ENCODE results near the gene PIGQ.
A peak's percentile ranks its signal among the peaks of the same experiment; 100 is the strongest.

DNA sequence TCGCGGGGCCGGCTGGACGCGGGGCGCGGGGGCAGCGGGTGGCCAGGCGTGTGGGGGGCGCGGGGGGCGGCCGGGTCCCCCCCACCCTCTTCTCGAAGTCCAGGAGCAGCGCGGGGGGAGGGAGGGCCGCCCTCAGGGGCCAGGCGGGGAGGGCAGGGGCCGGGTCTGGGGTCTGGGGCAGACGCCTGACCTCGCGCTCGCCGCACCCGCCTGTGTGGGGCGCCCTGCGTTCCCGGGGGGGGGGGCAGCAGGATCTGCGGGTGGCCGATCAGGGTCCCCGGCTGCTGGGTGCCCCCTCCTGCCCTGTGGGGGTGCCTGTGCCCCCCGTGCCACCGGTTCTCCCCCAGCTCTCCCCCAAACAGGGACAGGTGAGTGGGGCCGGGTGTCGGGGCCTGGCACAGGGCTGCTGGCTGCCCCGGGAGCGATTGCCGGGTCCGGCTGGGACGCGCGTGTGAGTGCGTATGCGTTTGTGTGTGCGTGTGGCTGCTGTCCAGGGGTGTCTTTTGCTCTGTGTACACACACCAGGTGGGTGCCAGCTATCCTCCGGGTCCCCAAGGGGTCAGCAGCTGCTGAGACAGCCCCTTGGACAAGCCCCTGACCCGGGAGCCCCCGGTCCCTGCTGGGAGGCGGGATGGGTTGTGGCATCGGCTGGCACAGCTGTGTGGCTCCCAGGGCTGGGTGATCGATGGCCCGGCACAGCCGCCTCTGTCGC, 8.9 kb upstream of the PIGQ start:
- TF ChIP-seq EZH2 (IDR thresholded peaks at IDR 0.05; ENCODE audit: low read depth, unreplicated experiment) = no peak
- TF ChIP-seq, protein P1, sequence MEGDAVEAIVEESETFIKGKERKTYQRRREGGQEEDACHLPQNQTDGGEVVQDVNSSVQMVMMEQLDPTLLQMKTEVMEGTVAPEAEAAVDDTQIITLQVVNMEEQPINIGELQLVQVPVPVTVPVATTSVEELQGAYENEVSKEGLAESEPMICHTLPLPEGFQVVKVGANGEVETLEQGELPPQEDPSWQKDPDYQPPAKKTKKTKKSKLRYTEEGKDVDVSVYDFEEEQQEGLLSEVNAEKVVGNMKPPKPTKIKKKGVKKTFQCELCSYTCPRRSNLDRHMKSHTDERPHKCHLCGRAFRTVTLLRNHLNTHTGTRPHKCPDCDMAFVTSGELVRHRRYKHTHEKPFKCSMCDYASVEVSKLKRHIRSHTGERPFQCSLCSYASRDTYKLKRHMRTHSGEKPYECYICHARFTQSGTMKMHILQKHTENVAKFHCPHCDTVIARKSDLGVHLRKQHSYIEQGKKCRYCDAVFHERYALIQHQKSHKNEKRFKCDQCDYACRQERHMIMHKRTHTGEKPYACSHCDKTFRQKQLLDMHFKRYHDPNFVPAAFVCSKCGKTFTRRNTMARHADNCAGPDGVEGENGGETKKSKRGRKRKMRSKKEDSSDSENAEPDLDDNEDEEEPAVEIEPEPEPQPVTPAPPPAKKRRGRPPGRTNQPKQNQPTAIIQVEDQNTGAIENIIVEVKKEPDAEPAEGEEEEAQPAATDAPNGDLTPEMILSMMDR (conservative IDR thresholded peaks at IDR 0.05; ENCODE audit: low read depth in 2 of 2) = 0 out of 4 replicates have a peak, but pooled peaks of 1 of the 2 experiments have one; percentile 19
- TF ChIP-seq EZH2phosphoT487 (IDR thresholded peaks at IDR 0.05; ENCODE audit: unreplicated experiment) = no peak
- TF ChIP-seq JUNB (IDR thresholded peaks at IDR 0.05; ENCODE audit: unreplicated experiment) = no peak
- no peak for TF ChIP-seq POLR2AphosphoS5 (IDR thresholded peaks at IDR 0.05; ENCODE audit: low read depth)
- TF ChIP-seq, protein P2, sequence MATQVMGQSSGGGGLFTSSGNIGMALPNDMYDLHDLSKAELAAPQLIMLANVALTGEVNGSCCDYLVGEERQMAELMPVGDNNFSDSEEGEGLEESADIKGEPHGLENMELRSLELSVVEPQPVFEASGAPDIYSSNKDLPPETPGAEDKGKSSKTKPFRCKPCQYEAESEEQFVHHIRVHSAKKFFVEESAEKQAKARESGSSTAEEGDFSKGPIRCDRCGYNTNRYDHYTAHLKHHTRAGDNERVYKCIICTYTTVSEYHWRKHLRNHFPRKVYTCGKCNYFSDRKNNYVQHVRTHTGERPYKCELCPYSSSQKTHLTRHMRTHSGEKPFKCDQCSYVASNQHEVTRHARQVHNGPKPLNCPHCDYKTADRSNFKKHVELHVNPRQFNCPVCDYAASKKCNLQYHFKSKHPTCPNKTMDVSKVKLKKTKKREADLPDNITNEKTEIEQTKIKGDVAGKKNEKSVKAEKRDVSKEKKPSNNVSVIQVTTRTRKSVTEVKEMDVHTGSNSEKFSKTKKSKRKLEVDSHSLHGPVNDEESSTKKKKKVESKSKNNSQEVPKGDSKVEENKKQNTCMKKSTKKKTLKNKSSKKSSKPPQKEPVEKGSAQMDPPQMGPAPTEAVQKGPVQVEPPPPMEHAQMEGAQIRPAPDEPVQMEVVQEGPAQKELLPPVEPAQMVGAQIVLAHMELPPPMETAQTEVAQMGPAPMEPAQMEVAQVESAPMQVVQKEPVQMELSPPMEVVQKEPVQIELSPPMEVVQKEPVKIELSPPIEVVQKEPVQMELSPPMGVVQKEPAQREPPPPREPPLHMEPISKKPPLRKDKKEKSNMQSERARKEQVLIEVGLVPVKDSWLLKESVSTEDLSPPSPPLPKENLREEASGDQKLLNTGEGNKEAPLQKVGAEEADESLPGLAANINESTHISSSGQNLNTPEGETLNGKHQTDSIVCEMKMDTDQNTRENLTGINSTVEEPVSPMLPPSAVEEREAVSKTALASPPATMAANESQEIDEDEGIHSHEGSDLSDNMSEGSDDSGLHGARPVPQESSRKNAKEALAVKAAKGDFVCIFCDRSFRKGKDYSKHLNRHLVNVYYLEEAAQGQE (IDR thresholded peaks at IDR 0.05; ENCODE audit: unreplicated experiment) = no peak
- no peak for TF ChIP-seq CREB1 (CRISPR knock-in tag; IDR thresholded peaks at IDR 0.05; ENCODE audit: low read depth)
- TF ChIP-seq, protein P3, sequence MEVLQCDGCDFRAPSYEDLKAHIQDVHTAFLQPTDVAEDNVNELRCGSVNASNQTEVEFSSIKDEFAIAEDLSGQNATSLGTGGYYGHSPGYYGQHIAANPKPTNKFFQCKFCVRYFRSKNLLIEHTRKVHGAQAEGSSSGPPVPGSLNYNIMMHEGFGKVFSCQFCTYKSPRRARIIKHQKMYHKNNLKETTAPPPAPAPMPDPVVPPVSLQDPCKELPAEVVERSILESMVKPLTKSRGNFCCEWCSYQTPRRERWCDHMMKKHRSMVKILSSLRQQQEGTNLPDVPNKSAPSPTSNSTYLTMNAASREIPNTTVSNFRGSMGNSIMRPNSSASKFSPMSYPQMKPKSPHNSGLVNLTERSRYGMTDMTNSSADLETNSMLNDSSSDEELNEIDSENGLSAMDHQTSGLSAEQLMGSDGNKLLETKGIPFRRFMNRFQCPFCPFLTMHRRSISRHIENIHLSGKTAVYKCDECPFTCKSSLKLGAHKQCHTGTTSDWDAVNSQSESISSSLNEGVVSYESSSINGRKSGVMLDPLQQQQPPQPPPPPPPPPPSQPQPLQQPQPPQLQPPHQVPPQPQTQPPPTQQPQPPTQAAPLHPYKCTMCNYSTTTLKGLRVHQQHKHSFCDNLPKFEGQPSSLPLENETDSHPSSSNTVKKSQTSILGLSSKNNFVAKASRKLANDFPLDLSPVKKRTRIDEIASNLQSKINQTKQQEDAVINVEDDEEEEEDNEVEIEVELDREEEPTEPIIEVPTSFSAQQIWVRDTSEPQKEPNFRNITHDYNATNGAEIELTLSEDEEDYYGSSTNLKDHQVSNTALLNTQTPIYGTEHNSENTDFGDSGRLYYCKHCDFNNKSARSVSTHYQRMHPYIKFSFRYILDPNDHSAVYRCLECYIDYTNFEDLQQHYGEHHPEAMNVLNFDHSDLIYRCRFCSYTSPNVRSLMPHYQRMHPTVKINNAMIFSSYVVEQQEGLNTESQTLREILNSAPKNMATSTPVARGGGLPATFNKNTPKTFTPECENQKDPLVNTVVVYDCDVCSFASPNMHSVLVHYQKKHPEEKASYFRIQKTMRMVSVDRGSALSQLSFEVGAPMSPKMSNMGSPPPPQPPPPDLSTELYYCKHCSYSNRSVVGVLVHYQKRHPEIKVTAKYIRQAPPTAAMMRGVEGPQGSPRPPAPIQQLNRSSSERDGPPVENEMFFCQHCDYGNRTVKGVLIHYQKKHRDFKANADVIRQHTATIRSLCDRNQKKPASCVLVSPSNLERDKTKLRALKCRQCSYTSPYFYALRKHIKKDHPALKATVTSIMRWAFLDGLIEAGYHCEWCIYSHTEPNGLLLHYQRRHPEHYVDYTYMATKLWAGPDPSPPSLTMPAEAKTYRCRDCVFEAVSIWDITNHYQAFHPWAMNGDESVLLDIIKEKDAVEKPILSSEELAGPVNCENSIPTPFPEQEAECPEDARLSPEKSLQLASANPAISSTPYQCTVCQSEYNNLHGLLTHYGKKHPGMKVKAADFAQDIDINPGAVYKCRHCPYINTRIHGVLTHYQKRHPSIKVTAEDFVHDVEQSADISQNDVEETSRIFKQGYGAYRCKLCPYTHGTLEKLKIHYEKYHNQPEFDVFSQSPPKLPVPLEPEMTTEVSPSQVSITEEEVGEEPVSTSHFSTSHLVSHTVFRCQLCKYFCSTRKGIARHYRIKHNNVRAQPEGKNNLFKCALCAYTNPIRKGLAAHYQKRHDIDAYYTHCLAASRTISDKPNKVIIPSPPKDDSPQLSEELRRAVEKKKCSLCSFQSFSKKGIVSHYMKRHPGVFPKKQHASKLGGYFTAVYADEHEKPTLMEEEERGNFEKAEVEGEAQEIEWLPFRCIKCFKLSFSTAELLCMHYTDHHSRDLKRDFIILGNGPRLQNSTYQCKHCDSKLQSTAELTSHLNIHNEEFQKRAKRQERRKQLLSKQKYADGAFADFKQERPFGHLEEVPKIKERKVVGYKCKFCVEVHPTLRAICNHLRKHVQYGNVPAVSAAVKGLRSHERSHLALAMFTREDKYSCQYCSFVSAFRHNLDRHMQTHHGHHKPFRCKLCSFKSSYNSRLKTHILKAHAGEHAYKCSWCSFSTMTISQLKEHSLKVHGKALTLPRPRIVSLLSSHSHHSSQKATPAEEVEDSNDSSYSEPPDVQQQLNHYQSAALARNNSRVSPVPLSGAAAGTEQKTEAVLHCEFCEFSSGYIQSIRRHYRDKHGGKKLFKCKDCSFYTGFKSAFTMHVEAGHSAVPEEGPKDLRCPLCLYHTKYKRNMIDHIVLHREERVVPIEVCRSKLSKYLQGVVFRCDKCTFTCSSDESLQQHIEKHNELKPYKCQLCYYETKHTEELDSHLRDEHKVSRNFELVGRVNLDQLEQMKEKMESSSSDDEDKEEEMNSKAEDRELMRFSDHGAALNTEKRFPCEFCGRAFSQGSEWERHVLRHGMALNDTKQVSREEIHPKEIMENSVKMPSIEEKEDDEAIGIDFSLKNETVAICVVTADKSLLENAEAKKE (CRISPR knock-in tag; IDR thresholded peaks at IDR 0.05) = no peak
- TF ChIP-seq ZNF331 (CRISPR knock-in tag; IDR thresholded peaks at IDR 0.05; ENCODE audit: low read depth) = no peak
- TF ChIP-seq ZNF114 (CRISPR knock-in tag; IDR thresholded peaks at IDR 0.05) = no peak
- no peak for TF ChIP-seq STAT1 (IDR thresholded peaks at IDR 0.05; ENCODE audit: unreplicated experiment)
- no peak for TF ChIP-seq NANOG (IDR thresholded peaks at IDR 0.05; ENCODE audit: borderline replicate concordance)
- no peak for TF ChIP-seq ETS1 (IDR thresholded peaks at IDR 0.05)

Measured in GM23338 (cell line).